Common myeloid progenitor, CD34-positive (primary cell): ENCODE measurements around the gene DIRAS3.
"Not testable (repeated sequence)": the region's sequence is repeated elsewhere in the genome, so short reads cannot be mapped to it uniquely, and the experiment has no call there.

Source experiments
- CTCF ChIA-PET: fragments of 350-600 bp; sonication (Branson Sonifier 250); formaldehyde crosslinking; loops from one replicate; lab custom pipeline; 2021; ENCODE audit warnings: antibody characterized with exemption; lab: Charles Lee
- POLR2A ChIA-PET: fragments of 350-600 bp; sonication (Branson Sonifier 250); formaldehyde crosslinking; loops from one replicate; lab custom pipeline; 2021; ENCODE audit warnings: antibody characterized with exemption; lab: Charles Lee
- DNase-seq, 3 donors: peaks; one replicate each; pipeline versions ENCODE4 v3.0.0 to v3.0.0-alpha.2; 2013
- H3K27ac ChIP-seq, 2 experiments: 1 replicate in 1 of 2; 2 replicates in 1 of 2; pipeline ENCODE4 v1.7.0; 2013; ENCODE audit warnings: inconsistent platforms in 2 of 2, low read length in 2 of 2, mild to moderate bottlenecking in 2 of 2, low read depth in 1 of 2, moderate library complexity in 1 of 2; ENCODE audit not compliant: severe bottlenecking in 2 of 2, insufficient read depth in 1 of 2, poor library complexity in 1 of 2
- H3K27me3 ChIP-seq, 5 experiments: replicated peaks in 2 of 5; 1 replicate in 3 of 5; 2 replicates in 2 of 5; pipeline versions ENCODE4 v1.6.1 to v1.7.0; 2013; ENCODE audit warnings: low read length in 4 of 5, mild to moderate bottlenecking in 2 of 5, moderate library complexity in 2 of 5, inconsistent platforms in 1 of 5; ENCODE audit not compliant: insufficient read depth in 5 of 5, control insufficient read depth in 4 of 5
- H3K36me3 ChIP-seq, 4 experiments: 1 replicate in 2 of 4; 2 replicates in 2 of 4; pipeline versions ENCODE4 v1.6.1 to v1.7.0; 2013; ENCODE audit warnings: low read length in 3 of 4, control low read depth in 1 of 4, mild to moderate bottlenecking in 1 of 4; ENCODE audit not compliant: control insufficient read depth in 4 of 4, insufficient read depth in 4 of 4
- H3K4me1 ChIP-seq, 4 experiments: 1 replicate in 3 of 4; 2 replicates in 1 of 4; pipeline versions ENCODE4 v1.6.1 to v1.7.1; 2013; ENCODE audit warnings: low read length in 3 of 4, mild to moderate bottlenecking in 3 of 4, control low read depth in 1 of 4, inconsistent platforms in 1 of 4, moderate library complexity in 1 of 4; ENCODE audit not compliant: control insufficient read depth in 4 of 4, insufficient read depth in 4 of 4; ENCODE audit errors: control extremely low read depth in 1 of 4
- H3K4me3 ChIP-seq, 7 experiments: 1 replicate in 4 of 7; 2 replicates in 3 of 7; pipeline versions ENCODE4 v1.5.1 to v1.7.0; 2013; ENCODE audit warnings: mild to moderate bottlenecking in 7 of 7, low read length in 6 of 7, moderate library complexity in 6 of 7, inconsistent platforms in 2 of 7, low read depth in 2 of 7, control low read depth in 1 of 7; ENCODE audit not compliant: insufficient read depth in 4 of 7, control insufficient read depth in 1 of 7; ENCODE audit errors: extremely low read depth in 1 of 7
- H3K9me3 ChIP-seq, 5 experiments: 1 replicate in 4 of 5; 2 replicates in 1 of 5; pipeline versions ENCODE4 v1.6.1 to v1.7.1; 2013; ENCODE audit warnings: low read length in 4 of 5, mild to moderate bottlenecking in 2 of 5, inconsistent platforms in 1 of 5, low read depth in 1 of 5, moderate library complexity in 1 of 5; ENCODE audit not compliant: control insufficient read depth in 4 of 5, insufficient read depth in 2 of 5; ENCODE audit errors: control extremely low read depth in 1 of 5
- WGBS: methylation state at CpG from one replicate; pipeline ENCODE4 v1.1.5; 2013; ENCODE audit not compliant: insufficient coverage; 5-methylcytosine and 5-hydroxymethylcytosine counted together

DIRAS3 gene

GRCh38 chr1:68074472-68074871 is 24.0 kb upstream of the DIRAS3 start:
- Histone ChIP-seq H3K4me3 (no peak overlapping the region), H3K9me3 (peaks cover 0 to 2% (median 0%) of the 10 kb centered on the region in 5 experiments), H3K27ac (no peak overlapping the region), H3K36me3 (no peaks in the 10 kb centered on the region), H3K4me1 (no peaks in the 10 kb centered on the region), H3K27me3 (no peaks in the 10 kb centered on the region)
- no peak for DNase-seq
- ChIA-PET CTCF (interaction anchor here (1.0 kb wide), 1 partner anchor 55 kb away, joined by 3 read pairs; no protein-coding TSS in a partner anchor), POLR2A (no interaction called here)

- DNase-seq, result no peak
- ChIA-PET CTCF (no interaction called here), POLR2A (no interaction called here)
- H3K9me3 ChIP-seq, result no peaks in the 10 kb centered on the region
- H3K27ac ChIP-seq, result no peak overlapping the region
- WGBS, result 100% methylated on average over 1 of the region's 1 CpG
- no peaks in the 10 kb centered on the region for H3K4me1 ChIP-seq
- H3K27me3 ChIP-seq, result peaks cover 0 to 2% (median 0%) of the 10 kb centered on the region in 5 experiments
- no peak overlapping the region for H3K4me3 ChIP-seq
- H3K36me3 ChIP-seq, result no peaks in the 10 kb centered on the region
Observed at GRCh38 chr1:68065766-68066165, 15.3 kb upstream of the DIRAS3 start.

- WGBS, result 100% methylated on average over 1 of the region's 6 CpGs
- H3K27ac ChIP-seq, CTCF ChIA-PET, H3K36me3 ChIP-seq, H3K4me1 ChIP-seq, H3K9me3 ChIP-seq, H3K4me3 ChIP-seq, DNase-seq, POLR2A ChIA-PET, H3K27me3 ChIP-seq: not testable (repeated sequence)
Observed at GRCh38 chr1:68058053-68058452, 7.6 kb upstream of the DIRAS3 start.

GRCh38 chr1:68057564-68057963 is 7.1 kb upstream of the DIRAS3 start:
- ChIA-PET POLR2A (no interaction called here), CTCF (no interaction called here)
- no peak overlapping the region for H3K4me3 ChIP-seq
- WGBS, result 76% methylated on average over 3 of the region's 3 CpGs
- no peaks in the 10 kb centered on the region for H3K36me3 ChIP-seq
- no peak for DNase-seq
- H3K27me3 ChIP-seq, result no peaks in the 10 kb centered on the region
- no peak overlapping the region for H3K27ac ChIP-seq
- H3K4me1 ChIP-seq, result no peaks in the 10 kb centered on the region
- H3K9me3 ChIP-seq, result peaks cover 0 to 8% (median 0%) of the 10 kb centered on the region in 5 experiments

- H3K36me3 ChIP-seq, result no peaks in the 10 kb centered on the region
- H3K4me1 ChIP-seq, result no peaks in the 10 kb centered on the region
- no peak overlapping the region for H3K4me3 ChIP-seq
- WGBS, result 96% methylated on average over 3 of the region's 3 CpGs
- CTCF ChIA-PET, result interaction anchor here (1.0 kb wide), 1 partner anchor 438 kb away, joined by 3 read pairs; no protein-coding TSS in a partner anchor
- H3K27ac ChIP-seq, result no peak overlapping the region
- no peak for DNase-seq
- POLR2A ChIA-PET, result no interaction called here
- peaks cover 0 to 1% (median 0%) of the 10 kb centered on the region in 5 experiments for H3K27me3 ChIP-seq
- H3K9me3 ChIP-seq, result peaks cover 0 to 8% (median 0%) of the 10 kb centered on the region in 5 experiments
Observed at GRCh38 chr1:68057050-68057449, 6.6 kb upstream of the DIRAS3 start.

GRCh38 chr1:68051475-68051874 is 1.0 kb upstream of the DIRAS3 start:
- peak; percentile 29 to 58 (median 57) for DNase-seq
- WGBS, result 48% methylated on average over 22 of the region's 28 CpGs
- POLR2A ChIA-PET, result no interaction called here
- H3K27ac ChIP-seq, result no peak overlapping the region
- CTCF ChIA-PET, result interaction anchor here (1.6 to 2.6 kb wide), 2 partner anchors 195 to 200 kb away, joined by 4 to 6 read pairs; no protein-coding TSS in a partner anchor
- H3K27me3 ChIP-seq, result peaks cover 0 to 50% (median 6%) of the 10 kb centered on the region in 5 experiments
- peaks cover 0 to 14% (median 9%) of the 10 kb centered on the region in 4 experiments for H3K4me1 ChIP-seq
- H3K9me3 ChIP-seq, result peaks cover 0 to 5% (median 0%) of the 10 kb centered on the region in 5 experiments
- peak overlapping the region in 2 of 7 experiments; percentile 46 to 63 for H3K4me3 ChIP-seq
- no peaks in the 10 kb centered on the region for H3K36me3 ChIP-seq

- H3K9me3 ChIP-seq, result peaks cover 0 to 5% (median 0%) of the 10 kb centered on the region in 5 experiments
- peaks cover 0 to 51% (median 9%) of the 10 kb centered on the region in 5 experiments for H3K27me3 ChIP-seq
- ChIA-PET POLR2A (no interaction called here), CTCF (interaction anchor here (0.6 kb wide), 1 partner anchor 146 kb away, joined by 3 read pairs; no protein-coding TSS in a partner anchor)
- H3K36me3 ChIP-seq, result no peaks in the 10 kb centered on the region
- no peak overlapping the region for H3K4me3 ChIP-seq
- H3K27ac ChIP-seq, result no peak overlapping the region
- no CpG with 5 or more reads among the region's 3 CpGs for WGBS
- H3K4me1 ChIP-seq, result peaks cover 0 to 14% (median 9%) of the 10 kb centered on the region in 4 experiments
- no peak for DNase-seq
Observed at GRCh38 chr1:68047659-68048026, 2.8 kb downstream of the DIRAS3 start.
